ENCODE data around the gene CDCA5.

The CDCA5 gene

GRCh38 chr11:65083834-65084597 lies at the start of gene CDCA5, which contains the start of gene ZFPL1:
Gene CDCA5 (minus strand): TSS chr11:65084040. CDS start chr11:65083978, 62 bp downstream.
Gene ZFPL1 (plus strand): TSS chr11:65084222. CDS start chr11:65084699, 477 bp downstream.
- FAIRE-seq: peak; percentile 95
- DNase-seq (ENCODE audit: extremely low spot score, insufficient read length, low read depth): peak; percentile 98

- FAIRE-seq (peak; percentile 85), DNase-seq (ENCODE audit: extremely low spot score, insufficient read length, low read depth) (no peak)
Observed at GRCh38 chr11:65132988-65133700, 49.3 kb upstream of the CDCA5 start.

GRCh38 chr11:65132238-65132987 lies 48.6 kb upstream of the CDCA5 start:
- no peak for DNase-seq (ENCODE audit: extremely low spot score, insufficient read length, low read depth)
- peak; percentile 94 for FAIRE-seq

- FAIRE-seq: no peak
- DNase-seq (ENCODE audit: extremely low spot score, insufficient read length, low read depth): no peak
Observed at GRCh38 chr11:65131895-65132237, 48.0 kb upstream of the CDCA5 start.

GRCh38 chr11:65131417-65131776 lies 47.6 kb upstream of the CDCA5 start:
- no peak for FAIRE-seq
- no peak for DNase-seq (ENCODE audit: extremely low spot score, insufficient read length, low read depth)

- FAIRE-seq (no peak), DNase-seq (ENCODE audit: extremely low spot score, insufficient read length, low read depth) (no peak)
Observed at GRCh38 chr11:65130631-65131416, 47.0 kb upstream of the CDCA5 start.

- FAIRE-seq: no peak
- DNase-seq (ENCODE audit: extremely low spot score, insufficient read length, low read depth): no peak
Observed at GRCh38 chr11:65129649-65130441, 46.0 kb upstream of the CDCA5 start.

- no peak for FAIRE-seq
- DNase-seq (ENCODE audit: extremely low spot score, insufficient read length, low read depth): no peak
Observed at GRCh38 chr11:65128182-65129145, 44.6 kb upstream of the CDCA5 start.

GRCh38 chr11:65127473-65128181 lies 43.8 kb upstream of the CDCA5 start:
- no peak for DNase-seq (ENCODE audit: extremely low spot score, insufficient read length, low read depth)
- no peak for FAIRE-seq

- DNase-seq (ENCODE audit: extremely low spot score, insufficient read length, low read depth) (no peak), FAIRE-seq (no peak)
Observed at GRCh38 chr11:65126624-65127274, 42.9 kb upstream of the CDCA5 start.

- FAIRE-seq (no peak), DNase-seq (ENCODE audit: extremely low spot score, insufficient read length, low read depth) (no peak)
Observed at GRCh38 chr11:65125197-65126056, 41.6 kb upstream of the CDCA5 start.

GRCh38 chr11:65124480-65125196 lies 40.8 kb upstream of the CDCA5 start:
- no peak for FAIRE-seq
- no peak for DNase-seq (ENCODE audit: extremely low spot score, insufficient read length, low read depth)

GRCh38 chr11:65121865-65122696 lies 38.2 kb upstream of the CDCA5 start, which contains the start of the genes FAU and MRPL49:
Gene FAU (minus strand): TSS chr11:65122134. CDS start chr11:65121813, 321 bp downstream.
Gene MRPL49 (plus strand): TSS chr11:65122321. CDS start chr11:65122347, 26 bp downstream.
- FAIRE-seq (peak; percentile 98), DNase-seq (ENCODE audit: extremely low spot score, insufficient read length, low read depth) (peak; percentile 90)

GRCh38 chr11:65121447-65121864 lies 37.6 kb upstream of the CDCA5 start:
- DNase-seq (ENCODE audit: extremely low spot score, insufficient read length, low read depth) (no peak), FAIRE-seq (no peak)

All from GM18507 (cell line).